Activated naive CD8-positive, alpha-beta T cell treated with anti-CD3 and anti-CD28 coated beads, Interleukin-2, amount 50 U/mL, for 24 hours (primary cell): ENCODE data around the gene EIF3F.

Experiments used
- ATAC-seq: fragments of 150-1000 bp; cut with Tn5 transposase; one replicate; pipeline ENCODE4 v1.10.0; 2021
- DNase-seq: peaks from one replicate; pipeline ENCODE4 v3.0.0; 2021
- H3K27ac Mint-ChIP-seq: one replicate; pipeline ENCODE4 v1.8.0; 2021; ENCODE audit warnings: mild to moderate bottlenecking, mixed read lengths
- H3K27me3 Mint-ChIP-seq: one replicate; pipeline ENCODE4 v1.8.0; 2021; ENCODE audit warnings: mixed read lengths
- H3K36me3 Mint-ChIP-seq: one replicate; pipeline ENCODE4 v1.8.0; 2021; ENCODE audit warnings: low read depth, mixed read lengths
- H3K4me1 Mint-ChIP-seq: one replicate; pipeline ENCODE4 v1.8.0; 2021; ENCODE audit warnings: mixed read lengths
- H3K4me3 Mint-ChIP-seq: one replicate; pipeline ENCODE4 v1.8.0; 2021; ENCODE audit warnings: mild to moderate bottlenecking, moderate library complexity, mixed read lengths
- H3K9me3 Mint-ChIP-seq: one replicate; pipeline ENCODE4 v1.8.0; 2021; ENCODE audit warnings: mixed read lengths

Gene EIF3F

GRCh38 chr11:8006349-8006977 is 19.3 kb downstream of the EIF3F start:
- no peaks in the 10 kb centered on the region for H3K9me3 Mint-ChIP-seq
- no peak overlapping the region for H3K27ac Mint-ChIP-seq
- no peaks in the 10 kb centered on the region for H3K36me3 Mint-ChIP-seq
- H3K4me1 Mint-ChIP-seq = peaks cover 6% of the 10 kb centered on the region
- DNase-seq = peak; percentile 44
- peaks cover 2% of the 10 kb centered on the region for H3K27me3 Mint-ChIP-seq
- no peak overlapping the region for H3K4me3 Mint-ChIP-seq
- ATAC-seq = peak; percentile 79

GRCh38 chr11:8008212-8008611 is 21.1 kb downstream of the EIF3F start:
- H3K27me3 Mint-ChIP-seq = peaks cover 2% of the 10 kb centered on the region
- no peak overlapping the region for H3K27ac Mint-ChIP-seq
- peaks cover 2% of the 10 kb centered on the region for H3K4me1 Mint-ChIP-seq
- H3K4me3 Mint-ChIP-seq = no peak overlapping the region
- H3K9me3 Mint-ChIP-seq = no peaks in the 10 kb centered on the region
- DNase-seq (no peak), ATAC-seq (peak; percentile 33)
- H3K36me3 Mint-ChIP-seq = no peaks in the 10 kb centered on the region

GRCh38 chr11:8009856-8010255 is 22.7 kb downstream of the EIF3F start:
- Mint-ChIP-seq H3K4me1 (no peaks in the 10 kb centered on the region), H3K27me3 (peaks cover 4% of the 10 kb centered on the region), H3K36me3 (no peaks in the 10 kb centered on the region), H3K4me3 (no peak overlapping the region), H3K27ac (no peak overlapping the region), H3K9me3 (no peaks in the 10 kb centered on the region)
- ATAC-seq (no peak), DNase-seq (no peak)

- Mint-ChIP-seq H3K4me1 (no peaks in the 10 kb centered on the region), H3K27me3 (peaks cover 8% of the 10 kb centered on the region), H3K4me3 (no peak overlapping the region), H3K36me3 (no peaks in the 10 kb centered on the region), H3K27ac (no peak overlapping the region), H3K9me3 (no peaks in the 10 kb centered on the region)
- DNase-seq (no peak), ATAC-seq (no peak)
Measured at GRCh38 chr11:8011371-8011770, 24.2 kb downstream of the EIF3F start.

GRCh38 chr11:8011981-8012444 is 24.9 kb downstream of the EIF3F start:
- Mint-ChIP-seq H3K27ac (no peak overlapping the region), H3K4me1 (no peaks in the 10 kb centered on the region), H3K36me3 (no peaks in the 10 kb centered on the region), H3K4me3 (no peak overlapping the region), H3K27me3 (peaks cover 14% of the 10 kb centered on the region), H3K9me3 (no peaks in the 10 kb centered on the region)
- ATAC-seq (no peak), DNase-seq (no peak)

GRCh38 chr11:8013833-8014232 is 26.7 kb downstream of the EIF3F start:
- Mint-ChIP-seq H3K27ac (no peak overlapping the region), H3K27me3 (peaks cover 23% of the 10 kb centered on the region), H3K36me3 (no peaks in the 10 kb centered on the region), H3K9me3 (no peaks in the 10 kb centered on the region), H3K4me1 (peaks cover 5% of the 10 kb centered on the region), H3K4me3 (no peak overlapping the region)
- ATAC-seq = no peak
- no peak for DNase-seq

GRCh38 chr11:8015753-8016239 is 28.7 kb downstream of the EIF3F start:
- ATAC-seq (no peak), DNase-seq (no peak)
- H3K4me3 Mint-ChIP-seq = no peak overlapping the region
- no peaks in the 10 kb centered on the region for H3K9me3 Mint-ChIP-seq
- peaks cover 33% of the 10 kb centered on the region for H3K27me3 Mint-ChIP-seq
- H3K36me3 Mint-ChIP-seq = no peaks in the 10 kb centered on the region
- no peak overlapping the region for H3K27ac Mint-ChIP-seq
- peaks cover 14% of the 10 kb centered on the region for H3K4me1 Mint-ChIP-seq

GRCh38 chr11:8016440-8016839 is 29.3 kb downstream of the EIF3F start:
- peaks cover 14% of the 10 kb centered on the region for H3K4me1 Mint-ChIP-seq
- peaks cover 37% of the 10 kb centered on the region for H3K27me3 Mint-ChIP-seq
- ATAC-seq (no peak), DNase-seq (no peak)
- H3K9me3 Mint-ChIP-seq = no peaks in the 10 kb centered on the region
- no peak overlapping the region for H3K4me3 Mint-ChIP-seq
- no peak overlapping the region for H3K27ac Mint-ChIP-seq
- no peaks in the 10 kb centered on the region for H3K36me3 Mint-ChIP-seq

GRCh38 chr11:8017071-8017470 is 29.9 kb downstream of the EIF3F start:
- no peaks in the 10 kb centered on the region for H3K9me3 Mint-ChIP-seq
- H3K27me3 Mint-ChIP-seq = peaks cover 40% of the 10 kb centered on the region
- DNase-seq (no peak), ATAC-seq (no peak)
- peaks cover 14% of the 10 kb centered on the region for H3K4me1 Mint-ChIP-seq
- no peaks in the 10 kb centered on the region for H3K36me3 Mint-ChIP-seq
- no peak overlapping the region for H3K4me3 Mint-ChIP-seq
- no peak overlapping the region for H3K27ac Mint-ChIP-seq

- peak overlapping the region; percentile 74 for H3K4me3 Mint-ChIP-seq
- no peaks in the 10 kb centered on the region for H3K9me3 Mint-ChIP-seq
- no peak overlapping the region for H3K27ac Mint-ChIP-seq
- DNase-seq (no peak), ATAC-seq (no peak)
- H3K36me3 Mint-ChIP-seq = no peaks in the 10 kb centered on the region
- peaks cover 14% of the 10 kb centered on the region for H3K4me1 Mint-ChIP-seq
- peaks cover 43% of the 10 kb centered on the region for H3K27me3 Mint-ChIP-seq
Measured at GRCh38 chr11:8017894-8018483, 30.9 kb downstream of the EIF3F start.

- ATAC-seq (peak; percentile 51), DNase-seq (peak; percentile 53)
- Mint-ChIP-seq H3K4me3 (peak overlapping the region; percentile 74), H3K27ac (no peak overlapping the region), H3K36me3 (no peaks in the 10 kb centered on the region), H3K27me3 (peaks cover 43% of the 10 kb centered on the region), H3K9me3 (no peaks in the 10 kb centered on the region), H3K4me1 (peaks cover 14% of the 10 kb centered on the region)
Measured at GRCh38 chr11:8018484-8019313, 31.6 kb downstream of the EIF3F start.

- Mint-ChIP-seq H3K27ac (no peak overlapping the region), H3K9me3 (no peaks in the 10 kb centered on the region), H3K4me1 (peaks cover 14% of the 10 kb centered on the region), H3K36me3 (no peaks in the 10 kb centered on the region), H3K4me3 (peak overlapping the region; percentile 74), H3K27me3 (peaks cover 43% of the 10 kb centered on the region)
- peak; percentile 34 for ATAC-seq
- peak; percentile 17 for DNase-seq
Measured at GRCh38 chr11:8019314-8020243, 32.4 kb downstream of the EIF3F start.

GRCh38 chr11:8020244-8020597 is 33.1 kb downstream of the EIF3F start:
- peak overlapping the region; percentile 74 for H3K4me3 Mint-ChIP-seq
- H3K27me3 Mint-ChIP-seq = peaks cover 42% of the 10 kb centered on the region
- no peak for ATAC-seq

GRCh38 chr11:8021920-8022319 is 34.8 kb downstream of the EIF3F start:
- H3K27ac Mint-ChIP-seq = no peak overlapping the region
- H3K9me3 Mint-ChIP-seq = no peaks in the 10 kb centered on the region
- DNase-seq (no peak), ATAC-seq (no peak)
- peaks cover 32% of the 10 kb centered on the region for H3K27me3 Mint-ChIP-seq
- no peaks in the 10 kb centered on the region for H3K36me3 Mint-ChIP-seq
- peaks cover 14% of the 10 kb centered on the region for H3K4me1 Mint-ChIP-seq
- H3K4me3 Mint-ChIP-seq = no peak overlapping the region

More at GRCh38 chr11:8020244-8020597, 33.1 kb downstream of the EIF3F start:
- no peak for DNase-seq
- H3K36me3 Mint-ChIP-seq = no peaks in the 10 kb centered on the region
- no peak overlapping the region for H3K27ac Mint-ChIP-seq
- H3K9me3 Mint-ChIP-seq = no peaks in the 10 kb centered on the region
- peaks cover 14% of the 10 kb centered on the region for H3K4me1 Mint-ChIP-seq
